Measurements from ENCODE around the gene MAGEA2.

DNA sequence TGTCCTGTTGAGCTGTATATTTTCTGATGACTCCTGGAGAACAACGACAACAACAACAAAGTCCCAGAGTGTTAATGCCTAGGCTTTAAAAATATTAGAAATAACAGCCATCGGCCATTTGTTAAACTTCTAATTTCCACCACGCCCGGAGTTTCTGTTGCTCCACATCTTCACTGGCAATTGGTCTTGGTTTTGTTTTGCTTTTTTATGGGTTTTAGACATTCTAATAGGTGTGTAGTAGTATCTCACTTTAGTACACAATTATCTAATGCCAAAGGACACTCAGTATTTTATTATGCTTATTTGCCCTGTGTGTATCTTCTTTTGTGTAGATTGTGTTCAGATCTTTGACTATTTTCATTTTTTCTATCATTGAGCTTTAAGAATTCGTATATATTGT is 15.1 kb downstream of the MAGEA2 start:
- no peak for TF ChIP-seq POLR2A (IDR thresholded peaks at IDR 0.05; ENCODE audit: low read depth, low read length)
- TF ChIP-seq POLR2AphosphoS5 (IDR thresholded peaks at IDR 0.05; ENCODE audit: insufficient read depth, low read depth, low read length), result no peak
- TF ChIP-seq, protein P1, sequence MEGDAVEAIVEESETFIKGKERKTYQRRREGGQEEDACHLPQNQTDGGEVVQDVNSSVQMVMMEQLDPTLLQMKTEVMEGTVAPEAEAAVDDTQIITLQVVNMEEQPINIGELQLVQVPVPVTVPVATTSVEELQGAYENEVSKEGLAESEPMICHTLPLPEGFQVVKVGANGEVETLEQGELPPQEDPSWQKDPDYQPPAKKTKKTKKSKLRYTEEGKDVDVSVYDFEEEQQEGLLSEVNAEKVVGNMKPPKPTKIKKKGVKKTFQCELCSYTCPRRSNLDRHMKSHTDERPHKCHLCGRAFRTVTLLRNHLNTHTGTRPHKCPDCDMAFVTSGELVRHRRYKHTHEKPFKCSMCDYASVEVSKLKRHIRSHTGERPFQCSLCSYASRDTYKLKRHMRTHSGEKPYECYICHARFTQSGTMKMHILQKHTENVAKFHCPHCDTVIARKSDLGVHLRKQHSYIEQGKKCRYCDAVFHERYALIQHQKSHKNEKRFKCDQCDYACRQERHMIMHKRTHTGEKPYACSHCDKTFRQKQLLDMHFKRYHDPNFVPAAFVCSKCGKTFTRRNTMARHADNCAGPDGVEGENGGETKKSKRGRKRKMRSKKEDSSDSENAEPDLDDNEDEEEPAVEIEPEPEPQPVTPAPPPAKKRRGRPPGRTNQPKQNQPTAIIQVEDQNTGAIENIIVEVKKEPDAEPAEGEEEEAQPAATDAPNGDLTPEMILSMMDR (IDR thresholded peaks at IDR 0.05; ENCODE audit: extremely low read depth in 1 of 2, insufficient read depth in 1 of 2, low read depth in 1 of 2, low read length in 2 of 2), result no peak
- no peak for TF ChIP-seq EZH2 (IDR thresholded peaks at IDR 0.05; ENCODE audit: borderline replicate concordance, low read depth, low read length, severe bottlenecking)

Measured in endothelial cell of umbilical vein (primary cell).